CD1c-positive myeloid dendritic cell (primary cell): ENCODE data around the gene TLR2.
"Not testable (repeated sequence)": the region's sequence is repeated elsewhere in the genome, so short reads cannot be mapped to it uniquely, and the experiment has no call there.

Experiments used
- DNase-seq: peaks from one replicate; pipeline ENCODE4 v3.0.0-alpha.2; 2016; ENCODE audit errors: extremely low spot score

The TLR2 gene

DNA sequence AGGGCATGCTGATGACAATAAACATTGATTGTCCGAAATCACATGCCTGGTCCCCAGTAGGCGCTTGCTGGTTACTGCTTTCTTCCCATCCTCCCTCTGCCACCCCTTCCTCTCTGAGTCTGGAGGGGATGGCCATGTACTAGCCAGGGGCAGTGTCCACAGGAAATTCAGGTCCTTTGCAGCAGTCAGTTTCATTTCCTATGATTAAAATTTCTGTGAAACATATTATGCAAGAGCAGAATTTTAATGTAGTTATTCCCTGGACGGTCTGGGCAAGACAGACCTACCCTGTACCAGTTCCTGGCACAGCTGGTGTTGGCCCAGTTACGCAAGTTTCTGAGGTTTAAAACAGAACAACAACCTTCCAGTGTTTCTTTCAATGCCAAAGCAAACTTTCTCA is 28.2 kb upstream of the TLR2 start:
- peak; percentile 79 for DNase-seq

GRCh38 chr4:153661215-153661822 is 22.8 kb upstream of the TLR2 start:
- DNase-seq = peak; percentile 93

- DNase-seq = no peak
These were observed 22.2 kb upstream of the TLR2 start for GRCh38 chr4:153661908-153662307.

GRCh38 chr4:153663667-153664066 is 20.4 kb upstream of the TLR2 start:
- DNase-seq = no peak

DNA sequence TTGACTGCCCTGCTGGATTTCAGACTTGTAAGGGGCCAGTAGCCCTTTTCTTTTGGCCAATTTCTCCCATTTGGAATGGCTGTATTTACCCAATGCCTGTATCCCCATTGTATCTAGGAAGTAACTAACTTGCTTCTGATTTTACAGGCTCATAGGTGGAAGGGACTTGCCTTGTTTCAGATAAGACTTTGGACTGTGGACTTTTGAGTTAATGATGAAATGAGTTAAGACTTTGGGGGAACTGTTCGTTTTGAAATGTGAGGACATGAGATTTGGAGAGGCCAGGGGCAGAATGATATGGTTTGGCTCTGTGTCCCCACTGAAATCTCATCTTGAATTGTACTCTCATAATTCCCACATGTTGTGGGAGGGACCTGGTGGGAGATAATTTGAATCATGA is 17.6 kb upstream of the TLR2 start:
- DNase-seq = not testable (repeated sequence)

GRCh38 chr4:153668647-153669046 is 15.4 kb upstream of the TLR2 start:
- DNase-seq = no peak

DNA sequence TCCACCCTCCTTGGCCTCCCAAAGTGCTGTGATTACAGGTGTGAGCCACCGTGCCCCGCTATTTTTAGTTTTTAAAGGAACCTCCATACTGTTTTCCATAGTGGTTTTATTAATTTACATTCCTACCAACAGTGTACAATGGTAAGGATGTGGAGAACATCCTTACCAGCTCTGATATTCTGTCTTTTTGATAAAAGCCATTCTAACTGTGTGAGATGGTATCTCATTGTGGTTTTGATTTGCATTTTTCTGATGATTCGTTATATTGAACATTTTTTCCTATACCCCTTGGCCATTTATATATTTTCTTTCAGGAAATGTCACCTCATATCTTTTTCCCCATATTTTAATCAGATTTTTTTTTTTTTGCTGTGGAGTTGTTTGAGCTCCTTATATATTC is 14.2 kb upstream of the TLR2 start:
- no peak for DNase-seq

DNA sequence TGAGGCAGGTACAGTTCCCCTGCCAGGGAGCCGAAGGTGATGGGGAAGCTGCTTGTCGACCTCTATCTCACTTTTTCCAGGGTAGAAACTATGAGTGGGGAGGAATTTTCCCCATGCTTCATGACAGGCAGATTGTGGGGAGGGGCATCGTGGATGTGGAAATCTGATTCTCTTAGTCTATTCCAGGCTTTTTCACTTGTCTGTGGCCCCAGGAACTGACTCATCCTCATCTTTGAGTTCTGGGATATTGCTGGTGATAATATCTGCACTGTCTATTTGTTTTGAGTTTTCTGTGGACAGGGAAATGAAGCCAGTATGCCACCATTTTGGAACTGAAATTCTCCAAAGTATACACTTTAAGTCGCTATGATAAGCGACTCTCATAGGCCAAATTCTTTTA is 7.6 kb upstream of the TLR2 start:
- DNase-seq = no peak

- peak; percentile 46 for DNase-seq
These were observed 7.1 kb upstream of the TLR2 start for GRCh38 chr4:153676984-153677383.

DNA sequence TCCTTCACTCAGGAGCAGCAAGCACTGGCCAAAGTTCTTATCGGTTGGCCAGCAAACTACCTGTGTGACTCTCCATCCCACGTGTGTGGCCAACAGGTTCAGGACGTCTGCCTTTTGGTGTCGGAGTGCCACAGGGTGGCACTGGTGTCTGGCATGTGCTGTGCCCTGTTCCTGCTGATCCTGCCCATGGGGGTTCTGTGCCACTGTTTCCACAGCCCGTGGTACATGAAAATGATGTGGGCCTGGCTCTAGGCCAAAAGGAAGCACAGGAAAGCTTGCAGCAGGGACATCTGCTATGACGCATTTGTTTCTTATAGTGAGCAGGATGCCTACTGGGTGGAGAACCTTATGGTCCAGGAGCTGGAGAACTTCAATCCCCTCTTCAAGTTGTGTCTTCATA is 4.6 kb upstream of the TLR2 start:
- peak; percentile 22 for DNase-seq

DNA sequence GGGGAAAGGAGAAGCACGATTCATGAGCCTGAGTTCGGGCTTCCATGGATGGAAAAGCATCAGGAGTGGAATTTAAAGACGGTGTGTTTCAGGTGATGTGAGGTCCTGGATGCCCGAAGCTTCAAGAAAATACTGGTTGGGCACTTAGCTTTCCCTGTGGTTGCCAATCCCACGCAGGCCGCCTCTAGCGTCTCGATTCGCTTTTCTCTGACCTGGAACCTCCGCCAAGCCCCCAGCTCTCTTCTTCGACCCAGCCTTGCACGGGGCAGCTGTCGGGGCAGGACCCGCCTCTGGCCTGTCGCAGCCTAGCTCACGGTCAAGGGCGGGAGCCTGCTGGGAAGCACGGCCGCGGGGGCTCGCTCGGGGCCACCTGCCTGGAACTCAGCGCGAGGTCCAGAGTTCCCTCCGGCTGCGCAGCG is 308 bp upstream of the TLR2 start:
- DNase-seq = no peak

DNA sequence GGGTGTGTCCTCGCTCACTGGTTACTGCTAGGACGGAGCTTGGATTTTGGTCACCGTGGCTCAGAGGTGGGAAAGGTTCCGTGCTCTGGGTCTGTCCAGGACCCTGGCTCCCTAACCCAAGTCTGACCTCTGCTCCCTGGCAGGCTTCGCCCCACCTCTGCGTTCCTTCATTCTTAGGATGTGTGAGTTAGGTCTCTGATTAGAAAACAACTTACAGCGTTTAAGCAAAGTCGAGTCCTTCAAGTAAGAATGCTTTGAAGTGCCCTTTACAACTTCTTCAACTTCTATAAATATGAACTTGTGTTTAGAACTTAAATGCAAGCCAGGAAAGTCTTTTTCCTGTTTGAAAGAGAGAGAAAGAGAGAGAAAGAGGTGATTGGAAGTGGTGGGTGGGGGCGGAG is 891 bp downstream of the TLR2 start:
- DNase-seq = no peak

GRCh38 chr4:153704522-153704921 is 20.4 kb downstream of the TLR2 start:
- no peak for DNase-seq

DNA sequence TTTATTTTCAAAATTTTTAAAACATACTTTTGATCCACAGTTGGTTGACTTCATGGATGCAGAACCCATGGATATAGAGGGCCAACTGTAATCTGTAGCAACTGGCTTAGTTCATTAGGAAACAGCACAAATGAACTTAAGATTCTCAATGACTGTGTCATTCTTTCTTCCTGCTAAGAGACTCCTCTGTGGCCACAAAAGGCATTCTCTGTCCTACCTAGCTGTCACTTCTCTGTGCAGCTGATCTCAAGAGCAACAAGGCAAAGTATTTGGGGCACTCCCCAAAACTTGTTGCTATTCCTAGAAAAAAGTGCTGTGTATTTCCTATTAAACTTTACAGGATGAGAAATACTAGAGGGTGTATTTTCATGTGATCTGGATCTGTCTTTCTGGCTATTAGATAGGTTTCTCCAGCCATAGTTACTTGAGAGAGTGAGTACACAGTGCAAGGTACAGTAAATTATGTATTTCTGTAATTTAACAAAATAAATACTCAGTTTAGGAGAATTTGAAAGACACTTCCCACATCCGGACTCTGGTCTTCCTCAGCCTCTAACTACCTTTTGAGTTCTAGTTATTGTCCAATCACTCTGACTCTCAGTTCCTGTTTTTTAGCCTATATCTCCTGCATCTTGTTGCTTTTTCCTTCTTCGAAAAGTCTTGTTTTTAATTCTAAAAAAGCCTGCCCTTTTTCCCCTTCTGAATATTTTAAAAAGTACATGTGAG is 21.8 kb downstream of the TLR2 start:
- DNase-seq = peak; percentile 66

GRCh38 chr4:153706519-153706918 is 22.4 kb downstream of the TLR2 start:
- DNase-seq = peak; percentile 31

DNA sequence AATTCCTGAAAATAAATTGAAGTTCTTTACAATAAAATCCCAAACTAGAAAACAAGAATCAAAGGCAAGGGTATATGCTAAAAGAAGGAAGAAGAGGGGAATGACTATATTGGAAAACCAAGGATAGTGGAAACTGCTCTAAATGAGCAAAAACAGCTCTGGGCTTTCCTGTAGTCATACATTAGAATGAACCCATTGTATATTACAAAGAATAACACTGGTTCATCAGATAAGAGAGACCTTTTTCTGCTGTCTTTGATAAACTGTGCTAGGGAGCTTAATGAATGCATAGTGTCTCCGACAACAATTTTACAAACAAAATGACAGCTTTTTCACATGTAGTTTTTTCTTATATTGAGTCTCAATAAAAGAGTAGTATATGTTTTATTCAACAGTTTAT is 26.6 kb downstream of the TLR2 start:
- no peak for DNase-seq

DNA sequence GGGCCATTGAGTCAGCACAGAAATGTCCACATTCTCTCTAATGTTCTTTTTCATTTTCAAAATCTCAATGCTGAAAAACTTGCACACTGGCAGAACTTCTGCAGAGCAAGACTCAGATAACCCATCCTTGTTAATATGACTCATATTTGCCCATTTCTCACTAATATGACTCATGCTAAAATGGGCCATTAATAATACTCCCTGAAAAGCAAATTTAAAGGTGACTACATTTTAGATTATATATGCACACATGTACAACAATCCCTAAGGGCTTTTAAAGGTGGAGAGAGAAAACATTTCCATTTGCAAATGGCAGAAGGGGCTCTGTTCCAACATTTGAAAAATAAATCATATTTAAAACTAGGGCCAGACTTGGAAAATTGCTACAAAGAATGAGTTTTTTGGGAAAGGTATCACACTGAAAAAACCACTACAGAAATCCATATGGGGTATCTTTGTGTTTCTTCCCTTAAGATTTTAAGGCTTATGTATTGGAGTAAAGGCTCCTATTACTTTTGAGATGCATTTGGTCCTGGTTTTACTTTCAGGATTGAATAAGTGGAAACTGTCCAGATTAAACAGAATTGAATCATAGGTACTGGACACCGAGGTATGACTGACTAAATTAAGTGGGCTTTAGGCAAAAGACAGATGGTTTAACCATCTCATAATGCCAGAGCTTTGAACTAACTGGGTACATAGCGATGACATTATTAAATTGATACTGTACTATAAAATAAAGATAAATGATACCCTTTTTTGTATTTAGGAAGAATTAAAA is 30.0 kb downstream of the TLR2 start:
- peak; percentile 38 for DNase-seq

- no peak for DNase-seq
These were observed 38.0 kb downstream of the TLR2 start for GRCh38 chr4:153722036-153722435.

GRCh38 chr4:153724606-153725005 is 40.5 kb downstream of the TLR2 start:
- no peak for DNase-seq

- no peak for DNase-seq
These were observed 41.2 kb downstream of the TLR2 start for GRCh38 chr4:153725136-153725830.

DNA sequence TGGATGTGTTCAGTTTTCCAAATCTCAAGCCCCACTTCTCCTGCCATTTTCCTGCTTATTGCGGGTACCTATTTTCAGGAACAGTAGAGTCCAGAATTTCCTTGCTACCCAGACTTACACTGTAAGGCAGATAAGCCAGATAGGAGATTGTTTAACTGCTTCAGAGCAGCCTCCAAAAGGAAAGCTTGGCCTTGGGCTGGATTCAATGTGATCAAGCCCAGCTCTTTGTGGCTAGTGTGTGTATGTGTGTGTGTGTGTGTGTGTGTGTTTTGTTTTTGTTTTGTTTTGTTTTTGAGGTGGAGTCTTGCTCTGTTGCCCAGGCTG is 41.7 kb downstream of the TLR2 start:
- DNase-seq = no peak

DNA sequence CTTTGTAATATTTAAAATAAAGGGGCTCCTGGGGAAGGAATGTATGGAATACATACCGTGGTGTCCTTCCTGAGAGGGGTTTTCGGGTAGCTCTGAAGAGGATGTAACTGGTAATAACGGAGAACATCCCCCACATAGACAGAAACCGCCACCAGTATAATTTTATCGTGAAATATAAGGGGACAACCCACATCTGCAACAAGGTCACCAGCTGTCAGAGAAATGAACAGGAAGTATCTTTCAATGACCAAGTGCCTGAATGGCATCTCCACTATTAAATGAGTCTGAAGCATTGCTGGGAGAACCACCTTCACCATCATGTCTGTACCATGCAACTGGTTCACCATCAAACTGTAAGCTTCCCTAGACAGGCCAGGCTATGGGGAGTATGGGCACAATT is 44.1 kb downstream of the TLR2 start:
- DNase-seq = no peak

GRCh38 chr4:153728660-153729059 is 44.6 kb downstream of the TLR2 start:
- DNase-seq = peak; percentile 30
